ENCODE data around the gene FAM53B.

Gene FAM53B

DNA sequence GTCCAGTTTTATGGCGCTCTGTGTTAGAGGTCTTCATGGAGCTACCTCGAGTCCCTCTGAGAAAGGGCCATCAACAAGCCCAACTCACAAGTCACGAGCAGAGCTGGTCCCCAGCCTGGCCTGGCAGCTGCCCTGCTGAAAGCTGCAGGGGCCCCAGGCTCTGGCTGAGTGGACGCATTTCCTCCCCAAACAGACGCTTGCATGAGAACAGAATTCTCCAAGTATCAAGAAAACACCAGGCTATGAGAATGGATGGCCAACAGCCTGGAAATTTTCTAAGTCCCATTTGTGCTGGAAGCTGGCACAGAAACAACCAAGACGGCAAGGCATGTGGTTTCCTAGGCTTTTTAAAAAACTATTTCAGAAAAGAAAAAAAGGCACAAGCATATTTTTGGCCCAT is 114.8 kb downstream of the FAM53B start:
- DNase-seq (ENCODE audit: low read depth in 2 of 2) = no peak

GRCh38 chr10:124628676-124629021 is 115.5 kb downstream of the FAM53B start:
- DNase-seq (ENCODE audit: low read depth in 2 of 2) = no peak

DNA sequence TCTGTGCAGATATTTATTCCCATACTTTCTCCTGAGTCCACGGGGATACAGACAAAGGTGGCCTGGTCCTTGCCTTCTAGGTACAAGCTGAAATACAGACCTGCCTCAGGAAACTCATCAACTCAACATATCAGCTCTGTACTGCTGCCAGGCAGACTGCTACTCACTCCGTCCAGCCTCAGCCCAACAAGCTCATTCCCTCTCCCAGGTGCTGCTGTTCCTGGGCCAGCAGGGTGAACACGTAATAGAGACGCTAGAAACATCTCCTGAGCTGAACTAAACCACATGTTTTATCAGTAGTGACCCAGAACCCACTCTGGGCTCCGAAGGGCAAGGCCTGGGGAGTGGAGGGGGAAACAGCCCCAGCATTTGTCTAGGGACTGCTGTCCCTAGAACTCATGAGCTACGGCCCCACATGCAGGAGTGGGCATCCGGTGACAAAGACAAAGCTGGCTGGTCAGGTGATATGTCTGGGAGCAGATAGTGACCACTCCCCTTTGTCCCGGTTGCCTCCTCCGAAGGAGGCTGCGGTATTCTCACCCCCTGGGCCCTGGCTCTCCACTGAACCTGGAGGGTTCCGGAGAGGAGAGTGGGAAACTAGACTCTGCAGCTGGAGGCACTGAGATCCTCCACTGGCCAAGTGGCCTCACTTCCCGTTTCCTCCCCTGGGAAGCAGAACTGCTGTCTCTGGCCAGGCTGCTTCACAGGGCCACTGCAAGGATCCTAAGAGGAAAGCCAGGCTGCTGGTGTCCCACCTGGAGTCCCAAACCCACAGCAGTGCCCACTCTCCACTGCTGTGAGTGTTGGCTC is 116.1 kb downstream of the FAM53B start:
- DNase-seq (ENCODE audit: low read depth in 2 of 2) = no peak

GRCh38 chr10:124626759-124627380 is 117.3 kb downstream of the FAM53B start:
- DNase-seq (ENCODE audit: low read depth in 2 of 2) = no peak

DNA sequence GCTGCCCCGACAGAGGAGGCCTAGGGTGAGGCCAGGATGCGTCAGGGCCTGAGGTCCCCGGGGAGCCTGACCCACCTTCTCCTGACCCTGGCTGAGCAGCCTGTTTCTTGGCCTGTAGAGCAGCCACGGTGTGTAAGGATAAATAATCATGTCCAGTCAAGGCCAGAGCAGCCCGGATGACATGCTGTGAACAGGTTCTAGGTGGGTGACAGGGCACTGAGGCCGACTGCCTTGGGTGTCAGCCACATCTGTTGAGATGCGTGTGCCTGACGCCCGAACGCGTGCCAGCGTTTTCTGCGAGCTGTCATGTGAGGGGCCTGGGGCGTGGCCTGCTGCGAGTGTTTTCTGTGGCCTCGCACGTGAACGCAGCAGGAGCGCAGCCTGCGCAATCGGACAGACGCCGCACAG is 118.3 kb downstream of the FAM53B start:
- no peak for DNase-seq (ENCODE audit: low read depth in 2 of 2)

DNA sequence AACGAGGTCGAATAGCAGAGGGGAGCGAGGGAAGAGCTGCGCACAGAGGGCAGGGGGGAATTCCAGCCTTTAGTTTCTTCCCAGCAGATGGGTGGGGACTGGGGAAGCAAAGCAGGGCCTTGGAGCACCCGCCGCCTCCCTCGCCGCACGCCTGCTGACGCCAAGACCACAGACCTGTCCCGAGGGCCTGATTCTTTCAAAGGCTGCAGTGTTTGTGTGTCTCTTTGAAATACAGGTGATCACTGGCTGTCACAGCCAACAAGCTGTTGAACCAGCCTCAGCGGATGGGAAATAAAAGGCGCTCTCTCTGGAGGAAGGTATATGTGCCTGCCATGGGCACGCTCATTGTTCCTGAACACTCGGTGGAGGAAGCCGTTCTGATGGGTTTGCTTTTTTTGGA is 119.3 kb downstream of the FAM53B start:
- DNase-seq (ENCODE audit: low read depth in 2 of 2) = no peak

GRCh38 chr10:124624466-124624865 is 119.7 kb downstream of the FAM53B start:
- no peak for DNase-seq (ENCODE audit: low read depth in 2 of 2)

DNA sequence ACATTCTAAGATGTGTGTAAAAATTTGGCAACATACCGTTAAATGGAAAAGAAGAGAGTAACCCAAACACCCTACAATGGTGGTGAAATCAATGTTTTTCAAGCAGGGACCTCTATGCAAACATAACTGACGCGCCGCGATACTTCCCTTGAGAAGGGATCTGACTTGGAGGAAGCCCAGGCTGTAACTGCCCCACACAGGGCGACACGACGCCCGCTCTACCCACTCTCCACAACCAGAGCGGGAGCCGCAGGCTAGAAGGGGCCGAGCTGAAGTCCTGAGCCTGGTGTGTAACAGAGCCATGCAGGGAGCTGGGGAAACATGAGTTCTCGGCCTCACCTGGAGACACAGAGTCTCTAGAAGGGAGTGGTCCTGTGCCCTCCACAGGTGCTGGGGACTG is 120.2 kb downstream of the FAM53B start:
- no peak for DNase-seq (ENCODE audit: low read depth in 2 of 2)

- no peak for DNase-seq (ENCODE audit: low read depth in 2 of 2)
These were observed 121.2 kb downstream of the FAM53B start for GRCh38 chr10:124622866-124623536.

DNA sequence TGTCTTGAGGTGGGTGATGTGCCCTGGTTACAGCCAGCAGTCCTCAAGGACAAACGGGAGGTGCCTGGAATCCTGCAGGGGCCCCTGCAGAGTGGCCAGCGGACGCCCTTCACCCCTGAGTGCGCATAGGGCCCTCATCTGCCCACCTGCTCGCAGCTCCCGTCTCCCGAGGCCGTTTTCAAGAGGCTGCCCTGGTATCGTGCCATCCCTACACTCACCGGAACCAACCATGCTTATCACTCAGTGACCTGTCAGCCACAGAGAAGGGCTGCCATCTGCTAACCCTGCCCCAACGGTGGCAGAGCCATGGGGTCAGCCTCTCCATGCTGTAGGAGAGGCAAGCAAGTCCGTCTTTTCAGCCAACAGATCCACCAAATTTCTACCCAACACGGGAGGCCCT is 122.0 kb downstream of the FAM53B start:
- DNase-seq (ENCODE audit: low read depth in 2 of 2) = no peak

- DNase-seq (ENCODE audit: low read depth in 2 of 2) = no peak
These were observed 122.5 kb downstream of the FAM53B start for GRCh38 chr10:124621637-124622036.

- no peak for DNase-seq (ENCODE audit: low read depth in 2 of 2)
These were observed 124.2 kb downstream of the FAM53B start for GRCh38 chr10:124619802-124620490.

- DNase-seq (ENCODE audit: low read depth in 2 of 2) = no peak
These were observed 125.0 kb downstream of the FAM53B start for GRCh38 chr10:124619195-124619594.

GRCh38 chr10:124618470-124619073 is 125.6 kb downstream of the FAM53B start:
- DNase-seq (ENCODE audit: low read depth in 2 of 2) = no peak

DNA sequence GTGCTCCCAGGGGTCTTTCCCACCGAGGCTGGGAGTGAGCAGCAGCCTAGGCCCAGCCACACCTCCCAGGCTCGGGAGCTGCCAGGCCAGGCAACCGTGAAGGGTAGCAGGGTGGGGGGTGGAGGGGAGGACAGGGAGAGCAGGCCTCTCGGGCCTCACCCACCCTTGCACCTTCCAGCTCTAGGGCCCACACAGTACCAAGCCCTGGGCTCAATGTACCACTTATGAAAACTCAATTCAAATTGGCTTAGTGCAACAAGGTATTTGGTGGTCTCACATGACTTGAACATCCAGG is 127.4 kb downstream of the FAM53B start:
- no peak for DNase-seq (ENCODE audit: low read depth in 2 of 2)

GRCh38 chr10:124616040-124616835 is 127.9 kb downstream of the FAM53B start:
- DNase-seq (ENCODE audit: low read depth in 2 of 2) = no peak

DNA sequence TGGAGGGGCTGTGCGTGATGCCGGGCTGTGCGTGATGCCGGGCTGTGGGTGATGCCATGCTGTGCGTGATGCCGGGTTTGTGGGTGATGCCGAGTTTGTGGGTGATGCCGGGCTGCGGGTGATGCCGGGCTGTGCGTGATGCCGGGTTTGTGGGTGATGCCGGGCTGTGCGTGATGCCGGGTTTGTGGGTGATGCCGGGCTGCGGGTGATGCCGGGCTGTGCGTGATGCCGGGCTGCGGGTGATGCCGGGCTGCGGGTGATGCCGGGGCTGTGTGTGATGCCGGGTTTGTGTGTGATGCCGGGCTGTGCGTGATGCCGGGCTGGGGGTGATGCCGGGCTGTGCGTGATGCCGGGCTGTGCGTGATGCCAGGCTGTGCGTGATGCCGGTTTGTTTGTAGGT is 128.9 kb downstream of the FAM53B start:
- no peak for DNase-seq (ENCODE audit: low read depth in 2 of 2)

DNA sequence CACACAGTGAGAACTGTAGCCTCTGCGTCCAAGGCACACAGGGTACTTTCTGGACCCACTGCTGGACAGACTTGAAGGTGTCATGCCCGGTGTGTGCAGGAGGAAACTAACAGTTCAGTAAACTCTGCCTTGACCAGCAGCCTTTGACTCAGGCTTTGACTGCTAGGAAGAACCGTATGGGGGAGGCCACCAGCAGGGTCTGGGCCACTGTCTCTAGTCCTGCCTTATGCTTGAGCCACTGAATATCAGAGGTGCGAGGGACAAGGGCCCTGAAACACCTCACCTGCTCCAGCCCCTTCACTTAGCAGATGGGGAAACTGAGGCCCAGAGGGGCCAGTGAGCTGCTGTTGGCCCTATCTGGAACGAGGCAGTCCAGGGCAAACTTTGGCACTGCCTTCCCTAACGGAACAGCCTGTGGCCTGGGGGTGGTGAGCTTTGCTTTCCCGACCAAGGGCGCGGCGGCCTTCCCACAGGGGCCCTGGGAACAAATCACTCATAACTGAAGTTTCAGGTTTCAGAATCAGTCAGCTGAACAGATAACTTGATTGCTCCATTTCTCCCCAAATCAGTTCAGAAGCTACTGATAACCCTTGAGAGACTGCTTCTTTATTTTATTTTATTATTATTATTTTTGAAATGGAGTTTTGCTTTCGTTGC is 130.0 kb downstream of the FAM53B start:
- no peak for DNase-seq (ENCODE audit: low read depth in 2 of 2)

- no peak for DNase-seq (ENCODE audit: low read depth in 2 of 2)
These were observed 131.3 kb downstream of the FAM53B start for GRCh38 chr10:124612611-124613498.

GRCh38 chr10:124611738-124612137 is 132.4 kb downstream of the FAM53B start:
- peak in 1 of 2 donors; percentile 20 for DNase-seq (ENCODE audit: low read depth in 2 of 2)

Measured in stimulated activated CD8-positive, alpha-beta memory T cell treated with anti-CD3 and anti-CD28 coated beads, Interleukin-7, amount 100 ng/mL, for 1 hour (primary cell).